H1 (cell line): Measurements from ENCODE around the gene LSM3.

Source experiments
- EZH2 ChIP-seq: fragments of 200-600 bp; sonication (generic); IDR thresholded peaks from 2 replicates; pipeline ENCODE4 v1.7.1; 2012; ENCODE audit warnings: low read depth, mild to moderate bottlenecking, moderate library complexity, low read length, inconsistent platforms; ENCODE audit not compliant: severe bottlenecking
- HDAC2 ChIP-seq, 2 experiments: fragments of 300-600 bp in 1 of 2; sonication (generic) in 1 of 2; IDR thresholded peaks; 2 replicates each; pipeline ENCODE4 v1.6.1; 2011 to 2012; ENCODE audit warnings: low read depth in 2 of 2, low read length in 2 of 2, mild to moderate bottlenecking in 2 of 2, moderate library complexity in 2 of 2, borderline replicate concordance in 1 of 2, inconsistent platforms in 1 of 2
- KDM5A ChIP-seq: fragments of 200-600 bp; IDR thresholded peaks from 2 replicates; pipeline ENCODE4 v1.7.1; 2012; ENCODE audit warnings: mild to moderate bottlenecking, low read length, inconsistent platforms, mixed read lengths
- SIRT6 ChIP-seq: IDR thresholded peaks from one replicate; pipeline ENCODE4 v1.7.1; 2012; ENCODE audit warnings: low read length, inconsistent platforms
- TCF12 ChIP-seq: IDR thresholded peaks from 2 replicates; pipeline ENCODE4 v1.6.1; 2011; ENCODE audit warnings: low read depth, mild to moderate bottlenecking, low read length
- TF ChIP-seq, protein P1 (sequence below), 3 experiments: IDR thresholded peaks; 1 replicate in 2 of 3; 2 replicates in 1 of 3; pipeline versions ENCODE4 v1.5.1 to v1.6.1; 2011; ENCODE audit warnings: low read length in 3 of 3, mild to moderate bottlenecking in 3 of 3, inconsistent platforms in 2 of 3, low read depth in 1 of 3, moderate library complexity in 1 of 3; ENCODE audit not compliant: insufficient read depth in 1 of 3; ENCODE audit errors: control extremely low read depth in 1 of 3
- TF ChIP-seq, protein P2 (sequence below): IDR thresholded peaks from 2 replicates; pipeline ENCODE4 v1.6.1; 2011; ENCODE audit warnings: low read length, improper control_type of control experiment

DNA sequence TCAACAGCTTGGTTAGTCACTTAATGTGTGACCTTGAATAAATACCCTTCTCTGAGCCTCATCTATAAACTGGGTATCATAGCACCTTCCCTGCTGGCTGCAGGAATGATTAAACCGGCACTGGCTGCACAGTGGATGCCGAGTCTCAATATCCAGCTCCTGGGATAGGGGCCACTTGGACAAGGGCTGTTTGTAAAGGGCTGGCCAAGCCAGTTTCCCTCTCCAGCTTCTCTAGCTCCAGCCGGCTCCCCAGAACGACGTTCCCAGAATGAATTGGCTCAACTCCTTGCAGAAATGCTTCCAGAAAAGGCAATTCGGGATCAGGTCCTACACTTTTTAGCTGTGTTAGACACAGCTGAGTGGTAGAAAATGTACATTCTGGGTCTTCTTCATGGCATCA is 58.8 kb downstream of the LSM3 start:
- TF ChIP-seq HDAC2 (IDR thresholded peaks at IDR 0.05; ENCODE audit: borderline replicate concordance in 1 of 2, low read depth in 2 of 2, low read length in 2 of 2) (no peak), EZH2 (no peak), SIRT6 (no peak), TCF12 (no peak), KDM5A (no peak)
- TF ChIP-seq, protein P1, sequence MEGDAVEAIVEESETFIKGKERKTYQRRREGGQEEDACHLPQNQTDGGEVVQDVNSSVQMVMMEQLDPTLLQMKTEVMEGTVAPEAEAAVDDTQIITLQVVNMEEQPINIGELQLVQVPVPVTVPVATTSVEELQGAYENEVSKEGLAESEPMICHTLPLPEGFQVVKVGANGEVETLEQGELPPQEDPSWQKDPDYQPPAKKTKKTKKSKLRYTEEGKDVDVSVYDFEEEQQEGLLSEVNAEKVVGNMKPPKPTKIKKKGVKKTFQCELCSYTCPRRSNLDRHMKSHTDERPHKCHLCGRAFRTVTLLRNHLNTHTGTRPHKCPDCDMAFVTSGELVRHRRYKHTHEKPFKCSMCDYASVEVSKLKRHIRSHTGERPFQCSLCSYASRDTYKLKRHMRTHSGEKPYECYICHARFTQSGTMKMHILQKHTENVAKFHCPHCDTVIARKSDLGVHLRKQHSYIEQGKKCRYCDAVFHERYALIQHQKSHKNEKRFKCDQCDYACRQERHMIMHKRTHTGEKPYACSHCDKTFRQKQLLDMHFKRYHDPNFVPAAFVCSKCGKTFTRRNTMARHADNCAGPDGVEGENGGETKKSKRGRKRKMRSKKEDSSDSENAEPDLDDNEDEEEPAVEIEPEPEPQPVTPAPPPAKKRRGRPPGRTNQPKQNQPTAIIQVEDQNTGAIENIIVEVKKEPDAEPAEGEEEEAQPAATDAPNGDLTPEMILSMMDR (IDR thresholded peaks at IDR 0.05; ENCODE audit: control extremely low read depth in 1 of 3, insufficient read depth in 1 of 3, low read depth in 1 of 3, low read length in 3 of 3), result no peak
- TF ChIP-seq, protein P2, sequence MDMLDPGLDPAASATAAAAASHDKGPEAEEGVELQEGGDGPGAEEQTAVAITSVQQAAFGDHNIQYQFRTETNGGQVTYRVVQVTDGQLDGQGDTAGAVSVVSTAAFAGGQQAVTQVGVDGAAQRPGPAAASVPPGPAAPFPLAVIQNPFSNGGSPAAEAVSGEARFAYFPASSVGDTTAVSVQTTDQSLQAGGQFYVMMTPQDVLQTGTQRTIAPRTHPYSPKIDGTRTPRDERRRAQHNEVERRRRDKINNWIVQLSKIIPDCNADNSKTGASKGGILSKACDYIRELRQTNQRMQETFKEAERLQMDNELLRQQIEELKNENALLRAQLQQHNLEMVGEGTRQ, result no peak
